Gastroesophageal sphincter (tissue), 3 donors: ENCODE measurements around the gene CMBL.

ENCODE experiments used
- CTCF ChIP-seq, 4 experiments: fragments of 200-600 bp in 2 of 4; fragments of 450-650 bp in 2 of 4; sonication (generic) in 1 of 4; IDR thresholded peaks; one replicate each; pipeline ENCODE4 v1.5.1; 2017 to 2019; ENCODE audit warnings: antibody characterized with exemption in 4 of 4, mild to moderate bottlenecking in 2 of 4, moderate library complexity in 2 of 4
- EP300 ChIP-seq: sonication (generic); formaldehyde crosslinking; IDR thresholded peaks from one replicate; pipeline ENCODE4 v1.6.1; 2017; ENCODE audit warnings: antibody characterized with exemption, mild to moderate bottlenecking
- POLR2A ChIP-seq, 2 donors: fragments of 450-650 bp; IDR thresholded peaks; one replicate each; pipeline ENCODE4 v1.6.1; 2017; ENCODE audit warnings: antibody characterized with exemption in 2 of 2, mild to moderate bottlenecking in 2 of 2, moderate library complexity in 1 of 2
- POLR2AphosphoS5 ChIP-seq: sonication (generic); formaldehyde crosslinking; IDR thresholded peaks from one replicate; pipeline ENCODE4 v1.6.1; 2017; ENCODE audit warnings: antibody characterized with exemption

GRCh38 chr5:10297646-10298204 lies 10.0 kb downstream of the CMBL start:
- TF ChIP-seq CTCF (IDR thresholded peaks at IDR 0.05) (no peak), EP300 (no peak), POLR2A (IDR thresholded peaks at IDR 0.05) (no peak), POLR2AphosphoS5 (no peak)
